Fibroblast of skin of left quadriceps (primary cell): Measurements from ENCODE around the gene TXNL4A.
A peak's percentile ranks its signal among the peaks of the same experiment; 100 is the strongest.
"Not testable (repeated sequence)": the region's sequence is repeated elsewhere in the genome, so short reads cannot be mapped to it uniquely, and the experiment has no call there.

Experiments used
- DNase-seq, 2 experiments: peaks; one replicate each; pipeline ENCODE4 v3.0.0-alpha.2; 2013; ENCODE audit warnings: low read depth in 2 of 2

TXNL4A gene

GRCh38 chr18:79964330-79965118, 23.8 kb downstream of the TXNL4A start, which contains the start of gene HSBP1L1:
Gene HSBP1L1 (plus strand): TSS chr18:79964643. CDS start chr18:79964736, 93 bp downstream.
- DNase-seq = no peak

- DNase-seq = no peak
Observed at GRCh38 chr18:79963658-79964329, 24.6 kb downstream of the TXNL4A start.

- no peak for DNase-seq
Observed at GRCh38 chr18:79962835-79963657, 25.3 kb downstream of the TXNL4A start.

GRCh38 chr18:79962311-79962710, 26.1 kb downstream of the TXNL4A start:
- no peak for DNase-seq

- no peak for DNase-seq
Observed at GRCh38 chr18:79961527-79962291, 26.7 kb downstream of the TXNL4A start.

GRCh38 chr18:79960921-79961526, 27.3 kb downstream of the TXNL4A start:
- DNase-seq = no peak

- not testable (repeated sequence) for DNase-seq
Observed at GRCh38 chr18:79960161-79960801, 28.1 kb downstream of the TXNL4A start.

GRCh38 chr18:79958981-79959380, 29.4 kb downstream of the TXNL4A start:
- DNase-seq = no peak

GRCh38 chr18:79956276-79956675, 32.1 kb downstream of the TXNL4A start:
- DNase-seq = no peak

GRCh38 chr18:79955302-79956075, 32.9 kb downstream of the TXNL4A start:
- DNase-seq = no peak

- DNase-seq = no peak
Observed at GRCh38 chr18:79954791-79955190, 33.6 kb downstream of the TXNL4A start.

- DNase-seq = no peak
Observed at GRCh38 chr18:79953971-79954651, 34.3 kb downstream of the TXNL4A start.

GRCh38 chr18:79952996-79953559, 35.3 kb downstream of the TXNL4A start:
- no peak for DNase-seq

- DNase-seq = no peak
Observed at GRCh38 chr18:79952456-79952995, 35.8 kb downstream of the TXNL4A start.

GRCh38 chr18:79951545-79952455, 36.6 kb downstream of the TXNL4A start, which contains the start of gene SLC66A2:
Gene SLC66A2 (minus strand): TSS chr18:79951653. CDS start chr18:79950926, 727 bp downstream.
- DNase-seq = peak; percentile 68

- DNase-seq = no peak
Observed at GRCh38 chr18:79950515-79951341, 37.6 kb downstream of the TXNL4A start.
